NCI-H1436 (cell line): ENCODE measurements around the gene FAF1.

ENCODE experiments used
- DNase-seq: peaks from one replicate; lab custom pipeline; 2025; lab: John Stamatoyannopoulos, UW

FAF1 gene

GRCh38 chr1:50634251-50634650 lies 325.8 kb downstream of the FAF1 start:
- no peak for DNase-seq

DNA sequence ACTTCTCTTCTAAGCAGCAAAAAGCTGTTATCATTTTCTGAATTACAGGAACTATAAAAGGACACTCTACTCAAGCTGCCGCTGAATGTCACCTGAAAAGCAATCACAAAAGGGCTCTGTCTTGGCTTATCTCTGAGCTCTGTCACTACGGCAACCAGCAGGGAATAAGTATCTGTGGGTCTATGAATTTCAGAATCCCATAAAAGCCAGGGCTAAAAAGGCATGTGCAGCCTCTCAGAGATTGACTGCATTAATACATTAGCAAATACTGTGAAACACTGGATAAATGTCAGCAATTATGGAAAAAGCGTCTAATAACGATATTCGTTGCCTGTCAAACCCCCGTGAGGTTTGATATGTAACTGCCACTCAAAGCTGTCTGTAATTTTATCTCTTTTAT lies 326.6 kb downstream of the FAF1 start:
- peak; percentile 92 for DNase-seq

- no peak for DNase-seq
These were observed 328.9 kb downstream of the FAF1 start for GRCh38 chr1:50631161-50631560.

DNA sequence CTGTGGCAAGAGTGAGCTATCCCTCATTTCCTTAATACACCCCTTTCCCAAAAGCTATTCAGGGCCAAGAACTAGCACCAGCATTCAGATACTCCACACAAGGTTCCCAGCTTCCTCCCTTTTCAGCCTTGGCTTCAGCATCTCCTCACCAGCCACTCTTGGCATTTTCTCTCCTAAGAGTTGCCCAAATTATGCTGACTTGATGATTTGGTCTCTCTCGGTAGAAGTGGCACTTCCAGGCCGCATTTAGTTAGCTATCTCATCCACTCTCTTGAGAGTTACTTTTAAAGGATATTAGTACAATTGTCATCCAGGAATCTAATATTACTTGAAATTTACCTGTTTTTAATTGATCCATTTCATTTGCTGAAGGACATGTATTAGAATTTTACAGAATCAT lies 337.8 kb downstream of the FAF1 start:
- DNase-seq, result no peak

GRCh38 chr1:50620680-50621329 lies 339.3 kb downstream of the FAF1 start:
- no peak for DNase-seq

DNA sequence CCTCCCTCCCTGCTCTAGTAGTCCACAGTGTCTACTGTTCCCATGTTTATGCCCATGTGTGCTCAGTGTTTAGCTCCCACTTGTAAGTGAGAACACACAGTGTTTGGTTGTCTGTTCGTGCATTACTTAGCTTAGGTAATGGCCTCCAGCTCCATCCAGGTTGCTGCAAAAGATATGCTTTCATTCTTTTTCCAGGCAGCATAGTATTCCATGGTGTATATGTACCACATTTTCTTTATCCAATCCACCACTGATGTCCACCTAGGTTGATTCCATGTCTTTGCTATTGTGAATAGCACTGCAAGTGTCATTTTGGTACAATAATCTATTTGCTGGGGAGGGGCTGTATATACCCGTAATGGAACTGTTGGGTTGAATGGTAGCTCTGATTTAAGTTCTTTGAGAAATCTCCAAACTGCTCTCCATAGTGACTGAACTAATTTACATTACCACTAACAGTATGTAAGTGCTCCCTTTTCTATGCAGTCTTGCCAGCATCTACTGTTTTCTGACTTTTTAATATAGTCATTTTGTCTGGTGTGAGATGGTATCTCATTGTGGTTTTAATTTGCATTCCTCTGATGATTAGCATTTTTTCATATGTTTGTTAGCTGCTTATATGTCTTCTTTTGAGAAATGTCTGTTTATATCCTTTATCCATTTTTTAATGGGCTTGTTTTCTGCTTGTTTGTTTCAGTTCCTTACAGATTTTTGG lies 344.9 kb downstream of the FAF1 start:
- DNase-seq, result no peak

- no peak for DNase-seq
These were observed 348.4 kb downstream of the FAF1 start for GRCh38 chr1:50611675-50612074.

DNA sequence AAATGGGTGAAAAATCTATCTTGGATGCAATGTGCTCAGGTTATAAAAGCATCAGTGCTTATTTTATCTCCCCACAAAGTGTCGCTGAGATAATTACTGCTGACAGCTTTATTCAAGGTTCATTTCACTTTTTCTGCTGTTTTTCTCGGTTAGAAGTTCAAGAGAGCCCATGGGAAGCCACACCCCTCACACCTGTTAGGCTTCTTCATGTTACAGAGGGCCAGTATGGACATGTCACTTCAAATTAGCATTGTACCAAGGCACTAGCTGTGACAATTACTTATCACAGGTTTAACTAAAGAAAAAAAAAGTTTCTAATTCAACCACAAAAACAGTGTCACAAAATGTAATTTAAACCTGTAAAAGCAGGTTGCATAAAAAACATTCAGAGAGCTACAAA lies 349.5 kb downstream of the FAF1 start:
- DNase-seq, result peak; percentile 67

GRCh38 chr1:50609508-50609907 lies 350.6 kb downstream of the FAF1 start:
- DNase-seq, result no peak

- DNase-seq, result peak; percentile 63
These were observed 354.7 kb downstream of the FAF1 start for GRCh38 chr1:50605186-50605875.

DNA sequence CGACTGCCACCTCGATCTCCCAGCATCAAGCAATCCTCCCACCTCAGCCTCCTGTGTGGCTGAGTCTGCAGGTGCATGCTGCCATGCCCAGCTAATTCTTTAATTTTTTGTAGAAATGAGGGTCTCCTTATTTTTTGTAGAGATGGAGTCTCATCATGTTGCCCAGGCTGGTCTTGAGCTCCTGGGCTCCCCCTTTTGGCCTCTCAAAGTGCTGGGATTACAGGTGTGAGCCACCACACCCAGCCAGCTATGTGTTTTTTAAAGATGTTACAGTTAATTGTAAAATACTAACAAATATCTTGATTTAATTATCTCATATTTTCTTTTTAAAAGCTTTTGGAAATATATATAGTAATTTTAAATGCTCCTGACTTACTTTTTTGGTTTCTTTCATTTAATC lies 355.5 kb downstream of the FAF1 start:
- DNase-seq, result no peak

- DNase-seq, result no peak
These were observed 356.5 kb downstream of the FAF1 start for GRCh38 chr1:50603274-50604271.

GRCh38 chr1:50599546-50599945 lies 360.5 kb downstream of the FAF1 start:
- no peak for DNase-seq

GRCh38 chr1:50595874-50596273 lies 364.2 kb downstream of the FAF1 start:
- no peak for DNase-seq

- DNase-seq, result no peak
These were observed 366.6 kb downstream of the FAF1 start for GRCh38 chr1:50593515-50593914.

DNA sequence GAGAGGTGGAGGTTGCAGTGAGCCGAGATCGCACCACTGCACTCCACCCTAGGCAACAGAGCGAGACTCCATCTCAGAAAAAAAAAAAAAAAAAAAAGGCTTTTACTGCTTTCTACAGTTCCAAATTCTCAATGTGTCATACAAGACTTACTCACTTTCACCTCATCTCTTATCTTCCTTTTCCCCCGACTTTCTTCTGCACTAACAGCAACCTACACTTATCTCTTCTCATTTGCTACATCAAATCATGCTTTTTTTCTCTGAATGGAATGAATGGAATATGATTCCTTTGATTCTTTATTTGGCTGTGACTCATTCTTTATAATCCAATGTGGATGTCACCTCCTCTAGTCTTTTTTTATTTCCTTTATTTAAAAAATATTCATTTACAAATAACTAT lies 368.5 kb downstream of the FAF1 start:
- DNase-seq, result no peak

DNA sequence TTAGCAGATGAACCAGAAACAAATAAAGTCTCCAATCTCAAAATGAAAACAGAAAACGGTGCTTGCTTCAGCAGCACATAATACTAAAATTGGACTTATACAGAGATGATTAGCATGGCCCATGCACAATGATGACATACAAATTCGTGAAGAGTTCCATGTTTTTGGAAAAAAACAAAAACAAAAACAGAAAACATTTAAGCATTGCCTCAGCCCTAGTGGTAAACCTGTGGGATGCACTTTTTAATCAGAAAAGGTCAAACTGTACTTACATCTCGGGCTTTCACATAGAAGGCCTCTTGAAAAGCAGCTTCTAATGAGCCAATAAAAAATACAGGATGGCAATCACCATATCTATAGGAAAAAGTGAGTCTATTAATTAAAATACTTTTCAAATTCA lies 377.7 kb downstream of the FAF1 start:
- DNase-seq, result no peak

- peak; percentile 5 for DNase-seq
These were observed 390.0 kb downstream of the FAF1 start for GRCh38 chr1:50570066-50570468.

DNA sequence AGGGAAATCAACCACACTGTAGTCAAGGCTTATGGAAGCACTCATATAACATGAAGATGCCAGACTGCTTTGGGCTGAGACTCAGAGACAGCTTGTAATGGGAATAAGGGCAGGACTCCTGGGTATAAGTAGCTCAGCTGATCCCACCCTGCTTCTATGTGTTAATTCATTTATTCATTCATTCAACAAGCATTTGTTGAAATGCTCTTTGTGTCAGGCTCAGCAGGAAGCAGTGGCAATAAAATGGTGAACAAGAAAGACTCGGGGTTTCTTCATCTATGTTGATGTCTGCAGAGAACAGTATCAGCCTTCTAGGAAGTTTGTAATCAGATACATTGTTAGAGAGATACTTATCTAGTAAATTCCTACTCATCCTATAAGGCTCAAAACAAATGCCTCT lies 391.3 kb downstream of the FAF1 start:
- no peak for DNase-seq

GRCh38 chr1:50566405-50566804 lies 393.7 kb downstream of the FAF1 start:
- no peak for DNase-seq

- DNase-seq, result no peak
These were observed 395.6 kb downstream of the FAF1 start for GRCh38 chr1:50564417-50564816.

DNA sequence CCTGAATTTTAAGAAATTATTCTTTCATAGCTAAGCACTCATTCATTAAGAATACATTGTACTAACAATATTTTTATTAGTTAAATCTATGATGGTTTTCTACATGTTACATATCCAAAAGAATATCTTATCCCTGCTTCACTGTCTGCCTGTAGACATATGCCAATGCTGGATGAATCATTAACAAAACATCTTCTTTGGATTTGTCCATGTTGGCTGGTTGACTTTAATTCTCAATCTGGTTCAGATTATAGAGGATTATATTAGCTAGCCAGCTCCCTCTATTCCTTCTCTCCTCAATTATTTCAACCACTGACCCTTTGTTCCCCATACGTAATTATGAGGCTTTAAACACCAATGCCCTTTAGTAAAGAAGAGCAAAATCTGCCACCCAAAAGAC lies 398.0 kb downstream of the FAF1 start:
- no peak for DNase-seq
